B cell (primary cell): ENCODE measurements around the gene DLGAP4.

ENCODE experiments used
- EZH2 ChIP-seq: IDR thresholded peaks from 2 replicates; pipeline ENCODE4 v1.6.1; 2012; ENCODE audit warnings: borderline replicate concordance, low read depth, mild to moderate bottlenecking, moderate library complexity, low read length; ENCODE audit not compliant: insufficient read depth, poor library complexity, severe bottlenecking
- TF ChIP-seq, protein P1 (sequence below): fragments of 200-600 bp; IDR thresholded peaks from one replicate; pipeline ENCODE4 v1.8.0; 2022; ENCODE audit warnings: antibody characterized with exemption, mild to moderate bottlenecking

DNA sequence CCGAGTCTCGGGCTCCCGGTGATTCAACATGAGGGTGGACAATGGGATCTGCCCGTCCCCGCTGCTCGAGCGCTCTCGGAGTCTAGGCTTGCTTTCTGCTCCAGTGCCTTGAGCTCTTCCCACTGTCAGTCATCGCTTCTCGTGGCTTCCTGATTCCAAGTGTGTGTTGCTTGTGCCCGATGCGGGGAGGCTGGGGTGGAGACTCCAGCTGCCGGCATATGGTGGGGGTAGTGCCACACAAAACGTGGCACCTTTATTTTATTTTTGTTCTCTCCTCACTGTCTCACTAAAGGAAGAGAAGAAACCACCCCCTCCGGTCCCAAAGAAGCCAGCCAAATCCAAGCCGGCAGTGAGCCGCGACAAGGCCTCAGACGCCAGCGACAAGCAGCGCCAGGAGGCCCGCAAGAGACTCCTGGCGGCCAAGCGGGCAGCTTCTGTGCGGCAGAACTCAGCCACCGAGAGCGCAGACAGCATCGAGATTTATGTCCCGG, 220.4 kb downstream of the DLGAP4 start:
- TF ChIP-seq, protein P1, sequence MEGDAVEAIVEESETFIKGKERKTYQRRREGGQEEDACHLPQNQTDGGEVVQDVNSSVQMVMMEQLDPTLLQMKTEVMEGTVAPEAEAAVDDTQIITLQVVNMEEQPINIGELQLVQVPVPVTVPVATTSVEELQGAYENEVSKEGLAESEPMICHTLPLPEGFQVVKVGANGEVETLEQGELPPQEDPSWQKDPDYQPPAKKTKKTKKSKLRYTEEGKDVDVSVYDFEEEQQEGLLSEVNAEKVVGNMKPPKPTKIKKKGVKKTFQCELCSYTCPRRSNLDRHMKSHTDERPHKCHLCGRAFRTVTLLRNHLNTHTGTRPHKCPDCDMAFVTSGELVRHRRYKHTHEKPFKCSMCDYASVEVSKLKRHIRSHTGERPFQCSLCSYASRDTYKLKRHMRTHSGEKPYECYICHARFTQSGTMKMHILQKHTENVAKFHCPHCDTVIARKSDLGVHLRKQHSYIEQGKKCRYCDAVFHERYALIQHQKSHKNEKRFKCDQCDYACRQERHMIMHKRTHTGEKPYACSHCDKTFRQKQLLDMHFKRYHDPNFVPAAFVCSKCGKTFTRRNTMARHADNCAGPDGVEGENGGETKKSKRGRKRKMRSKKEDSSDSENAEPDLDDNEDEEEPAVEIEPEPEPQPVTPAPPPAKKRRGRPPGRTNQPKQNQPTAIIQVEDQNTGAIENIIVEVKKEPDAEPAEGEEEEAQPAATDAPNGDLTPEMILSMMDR: no peak
- no peak for TF ChIP-seq EZH2
